Smooth muscle cell (in vitro differentiated cells): ENCODE data around the gene RAB24. TPM values are rescaled to one million over a fixed set of nuclear protein-coding genes. Genes with fewer than 3 reads are reported as not detected.

Source experiments
- DNase-seq: peaks from one replicate; lab custom pipeline; 2025; ENCODE audit not compliant: unreplicated experiment; lab: John Stamatoyannopoulos, UW
- H2AFZ ChIP-seq: fragments of 200-600 bp; sonication (generic); 2 replicates; pipeline ENCODE4 v1.6.0; 2016; ENCODE audit warnings: antibody characterized with exemption, low read depth, mild to moderate bottlenecking
- H3F3A ChIP-seq: fragments of 200-600 bp; sonication (generic); 2 replicates; pipeline ENCODE4 v1.6.0; 2017; ENCODE audit warnings: antibody characterized with exemption, low read depth
- H3K27ac ChIP-seq: fragments of 200-600 bp; sonication (generic); 2 replicates; pipeline ENCODE4 v1.5.1; 2016; ENCODE audit warnings: low read depth, mild to moderate bottlenecking
- H3K27me3 ChIP-seq: fragments of 200-600 bp; sonication (generic); 2 replicates; pipeline ENCODE4 v1.6.1; 2016; ENCODE audit warnings: low read depth, mild to moderate bottlenecking
- H3K36me3 ChIP-seq: fragments of 200-600 bp; sonication (generic); 2 replicates; pipeline ENCODE4 v1.5.1; 2016; ENCODE audit warnings: low read depth
- H3K4me1 ChIP-seq: fragments of 200-600 bp; sonication (generic); 2 replicates; pipeline ENCODE4 v1.5.1; 2016; ENCODE audit warnings: low read depth
- H3K4me2 ChIP-seq: fragments of 200-600 bp; sonication (generic); 2 replicates; pipeline ENCODE4 v1.6.0; 2016; ENCODE audit warnings: mild to moderate bottlenecking
- H3K4me3 ChIP-seq: fragments of 200-600 bp; sonication (generic); 2 replicates; pipeline ENCODE4 v1.5.1; 2016; ENCODE audit warnings: mild to moderate bottlenecking
- H3K79me2 ChIP-seq: fragments of 200-600 bp; sonication (generic); 2 replicates; pipeline ENCODE4 v1.6.0; 2016; ENCODE audit warnings: low read depth, mild to moderate bottlenecking
- H3K9ac ChIP-seq: fragments of 200-600 bp; sonication (generic); 2 replicates; pipeline ENCODE4 v1.6.0; 2016; ENCODE audit warnings: low read depth
- H3K9me3 ChIP-seq: fragments of 200-600 bp; sonication (generic); replicated peaks from 2 replicates; pipeline ENCODE4 v1.5.1; 2016; ENCODE audit warnings: low read depth
- H4K20me1 ChIP-seq: fragments of 200-600 bp; sonication (generic); 2 replicates; pipeline ENCODE4 v1.6.0; 2016; ENCODE audit warnings: low read depth
- WGBS: methylation state at CpG from one replicate; pipeline ENCODE4 v1.1.7; 2016; ENCODE audit warnings: low lambda C conversion rate; 5-methylcytosine and 5-hydroxymethylcytosine counted together
- polyA plus RNA-seq: library from polyadenylated mRNA; unstranded; fragments of >200 nt; fragmentation: Nextera tagmentation; extraction: Ambion mirVana; gene quantifications from 2 replicates; pipeline ENCODE4 v1.2.1, GENCODE V29; 2016
- total RNA-seq: library from RNA; depleted of rRNA; stranded (reverse); fragments of >200 nt; gene quantifications from 2 replicates; pipeline ENCODE4 v1.2.3, GENCODE V29; 2014
- TF ChIP-seq, protein P1 (sequence below): fragments of 200-600 bp; sonication (generic); IDR thresholded peaks from 2 replicates; pipeline ENCODE4 v1.5.1; 2017; ENCODE audit warnings: borderline replicate concordance, mild to moderate bottlenecking, antibody characterized with exemption; ENCODE audit not compliant: insufficient read depth, poor library complexity, severe bottlenecking

Gene RAB24
- total and polyA plus RNA-seq, 2 experiments from 2014 or later: 41.8 to 46.4 TPM

DNA sequence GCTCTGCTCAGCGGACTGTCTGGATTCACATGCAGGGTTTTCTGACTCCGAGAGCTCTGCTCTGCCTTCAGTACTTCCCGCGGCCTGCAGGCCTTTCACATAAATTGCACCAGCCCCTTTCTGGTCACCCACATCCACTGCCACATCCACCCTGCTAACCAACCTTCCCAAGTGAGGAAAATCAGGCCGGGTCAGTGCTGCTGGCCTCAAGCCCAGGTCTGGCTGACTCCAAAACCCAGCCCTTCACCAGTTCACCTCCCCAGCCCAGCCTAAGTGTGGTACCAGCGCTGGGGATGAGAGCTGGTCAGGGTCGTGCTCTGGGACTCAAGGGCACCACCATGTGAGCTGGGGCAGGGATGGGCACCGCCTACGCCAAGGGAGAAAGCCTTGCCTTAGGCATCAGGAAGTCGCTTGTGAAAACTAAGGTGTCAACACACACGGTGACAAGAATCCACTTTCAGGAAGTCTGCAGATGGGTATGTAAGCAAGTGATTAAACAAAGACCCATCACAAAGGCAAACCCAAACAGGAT is 35.7 kb upstream of the RAB24 start:
- Histone ChIP-seq H3F3A (no peaks in the 10 kb centered on the region), H4K20me1 (peaks cover 53% of the 10 kb centered on the region), H3K36me3 (no peaks in the 10 kb centered on the region), H3K27me3 (no peaks in the 10 kb centered on the region), H3K4me2 (no peak overlapping the region), H3K4me3 (no peak overlapping the region), H3K4me1 (no peaks in the 10 kb centered on the region), H3K27ac (no peak overlapping the region), H2AFZ (no peak overlapping the region), H3K9ac (no peak overlapping the region), H3K9me3 (no peaks in the 10 kb centered on the region), H3K79me2 (peaks cover 40% of the 10 kb centered on the region)
- TF ChIP-seq, protein P1, sequence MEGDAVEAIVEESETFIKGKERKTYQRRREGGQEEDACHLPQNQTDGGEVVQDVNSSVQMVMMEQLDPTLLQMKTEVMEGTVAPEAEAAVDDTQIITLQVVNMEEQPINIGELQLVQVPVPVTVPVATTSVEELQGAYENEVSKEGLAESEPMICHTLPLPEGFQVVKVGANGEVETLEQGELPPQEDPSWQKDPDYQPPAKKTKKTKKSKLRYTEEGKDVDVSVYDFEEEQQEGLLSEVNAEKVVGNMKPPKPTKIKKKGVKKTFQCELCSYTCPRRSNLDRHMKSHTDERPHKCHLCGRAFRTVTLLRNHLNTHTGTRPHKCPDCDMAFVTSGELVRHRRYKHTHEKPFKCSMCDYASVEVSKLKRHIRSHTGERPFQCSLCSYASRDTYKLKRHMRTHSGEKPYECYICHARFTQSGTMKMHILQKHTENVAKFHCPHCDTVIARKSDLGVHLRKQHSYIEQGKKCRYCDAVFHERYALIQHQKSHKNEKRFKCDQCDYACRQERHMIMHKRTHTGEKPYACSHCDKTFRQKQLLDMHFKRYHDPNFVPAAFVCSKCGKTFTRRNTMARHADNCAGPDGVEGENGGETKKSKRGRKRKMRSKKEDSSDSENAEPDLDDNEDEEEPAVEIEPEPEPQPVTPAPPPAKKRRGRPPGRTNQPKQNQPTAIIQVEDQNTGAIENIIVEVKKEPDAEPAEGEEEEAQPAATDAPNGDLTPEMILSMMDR: no peak
- no peak for DNase-seq
- 86% methylated on average over 11 of the region's 11 CpGs for WGBS

DNA sequence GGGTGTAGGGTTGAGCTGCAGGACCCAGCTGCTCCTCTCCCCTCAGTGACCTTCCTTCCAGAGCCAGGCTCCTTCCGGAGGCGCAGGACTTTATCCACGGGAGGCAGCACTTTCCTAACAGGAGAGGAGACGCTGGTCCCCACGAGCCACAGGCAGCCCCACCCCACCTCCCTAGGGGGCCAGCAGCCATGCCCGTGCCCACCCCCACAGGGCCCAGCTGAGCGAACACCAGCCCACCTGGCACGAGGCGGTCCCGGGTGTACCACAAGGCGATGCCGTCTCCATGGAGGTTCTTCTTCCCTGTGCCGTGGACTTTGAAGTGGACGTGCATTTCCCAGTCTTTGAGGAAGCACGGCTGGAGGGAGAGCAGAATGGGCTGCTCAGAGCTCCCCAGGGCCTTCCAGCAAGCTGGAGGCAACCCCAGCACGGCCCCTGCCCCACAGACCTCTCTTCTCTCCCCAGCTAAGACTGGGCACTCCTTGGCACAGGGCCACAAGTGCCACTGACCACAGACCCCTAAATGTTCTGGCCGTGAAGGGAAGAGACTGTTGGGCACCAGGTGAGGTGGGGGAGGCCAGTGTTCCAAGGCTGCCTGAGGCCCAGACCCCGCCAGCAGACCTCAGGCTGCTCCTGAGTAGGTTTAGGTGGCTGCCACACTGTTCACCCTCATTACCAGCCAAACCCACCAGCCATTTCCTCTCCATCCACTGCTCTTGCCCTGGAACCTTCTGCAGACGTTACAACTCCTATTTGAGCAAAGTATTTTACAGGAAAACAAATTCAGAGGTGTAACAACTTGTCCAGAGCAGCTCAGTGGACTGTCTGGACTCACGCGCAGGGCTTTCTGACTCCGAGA is 35.0 kb upstream of the RAB24 start:
- Histone ChIP-seq H3K9ac (no peak overlapping the region), H2AFZ (no peak overlapping the region)

GRCh38 chr5:177336603-177337494 is 33.3 kb upstream of the RAB24 start:
- 96% methylated on average over 36 of the region's 36 CpGs for WGBS
- Histone ChIP-seq H3K4me1 (no peaks in the 10 kb centered on the region), H2AFZ (no peak overlapping the region), H3K9me3 (no peaks in the 10 kb centered on the region), H3K4me2 (no peak overlapping the region), H3K27ac (no peak overlapping the region), H3K36me3 (no peaks in the 10 kb centered on the region), H3K9ac (no peak overlapping the region), H3K4me3 (no peak overlapping the region), H3K27me3 (no peaks in the 10 kb centered on the region), H3F3A (no peaks in the 10 kb centered on the region), H3K79me2 (peaks cover 18% of the 10 kb centered on the region), H4K20me1 (peaks cover 33% of the 10 kb centered on the region)
- no peak for DNase-seq
- TF ChIP-seq, protein P1: no peak

More for the DNA sequence above, 35.0 kb upstream of the RAB24 start:
- DNase-seq: no peak
- WGBS: 95% methylated on average over 21 of the region's 22 CpGs
- Histone ChIP-seq H3F3A (no peaks in the 10 kb centered on the region), H3K4me2 (no peak overlapping the region), H4K20me1 (peaks cover 48% of the 10 kb centered on the region), H3K27ac (no peak overlapping the region), H3K79me2 (peaks cover 34% of the 10 kb centered on the region), H3K4me3 (no peak overlapping the region), H3K9me3 (no peaks in the 10 kb centered on the region), H3K4me1 (no peaks in the 10 kb centered on the region), H3K36me3 (no peaks in the 10 kb centered on the region), H3K27me3 (no peaks in the 10 kb centered on the region)
- TF ChIP-seq, protein P1: no peak
